GM23248 (cell line): ENCODE measurements around the gene ARHGEF4. TPM values are rescaled to one million over a fixed set of nuclear protein-coding genes. Genes with fewer than 3 reads are reported as not detected.

Source experiments
- DNase-seq: peaks from one replicate; pipeline ENCODE4 v3.0.0-alpha.2; 2015
- H2AFZ ChIP-seq: fragments of 200-600 bp; sonication (generic); 2 replicates; pipeline ENCODE4 v1.6.1; 2016; ENCODE audit warnings: antibody characterized with exemption
- H3F3A ChIP-seq: fragments of 200-600 bp; sonication (generic); 2 replicates; pipeline ENCODE4 v1.6.1; 2016; ENCODE audit warnings: mild to moderate bottlenecking, antibody characterized with exemption, mixed run types; ENCODE audit not compliant: insufficient read depth
- H3K27ac ChIP-seq: fragments of 200-600 bp; sonication (generic); 2 replicates; pipeline ENCODE4 v1.5.1; 2016; ENCODE audit warnings: mild to moderate bottlenecking
- H3K27me3 ChIP-seq: fragments of 200-600 bp; sonication (generic); replicated peaks from 2 replicates; pipeline ENCODE4 v1.6.1; 2016; ENCODE audit warnings: mild to moderate bottlenecking; ENCODE audit not compliant: insufficient read depth
- H3K36me3 ChIP-seq: fragments of 200-600 bp; sonication (generic); 2 replicates; pipeline ENCODE4 v1.6.1; 2016; ENCODE audit warnings: low read depth, mild to moderate bottlenecking
- H3K4me1 ChIP-seq: fragments of 200-600 bp; sonication (generic); 2 replicates; pipeline ENCODE4 v1.6.1; 2016; ENCODE audit warnings: mild to moderate bottlenecking; ENCODE audit not compliant: insufficient read depth
- H3K4me2 ChIP-seq: fragments of 200-600 bp; sonication (generic); one replicate; pipeline ENCODE4 v1.6.1; 2016; ENCODE audit warnings: mild to moderate bottlenecking; ENCODE audit not compliant: unreplicated experiment
- H3K4me3 ChIP-seq: fragments of 200-600 bp; sonication (generic); 2 replicates; pipeline ENCODE4 v1.5.1; 2016; ENCODE audit warnings: mild to moderate bottlenecking
- H3K79me2 ChIP-seq: fragments of 200-600 bp; sonication (generic); 2 replicates; pipeline ENCODE4 v1.6.1; 2016; ENCODE audit warnings: mild to moderate bottlenecking; ENCODE audit not compliant: insufficient read depth
- H3K9ac ChIP-seq: fragments of 200-600 bp; sonication (generic); 2 replicates; pipeline ENCODE4 v1.6.1; 2016; ENCODE audit warnings: mild to moderate bottlenecking
- H3K9me2 ChIP-seq: fragments of 200-600 bp; sonication (generic); 2 replicates; pipeline ENCODE4 v1.6.1; 2016; ENCODE audit warnings: mixed run types, mild to moderate bottlenecking, moderate library complexity; ENCODE audit not compliant: insufficient read depth
- H3K9me3 ChIP-seq: fragments of 200-600 bp; sonication (generic); one replicate; pipeline ENCODE4 v1.6.1; 2017; ENCODE audit warnings: low read depth
- H4K20me1 ChIP-seq: fragments of 200-600 bp; sonication (generic); 2 replicates; pipeline ENCODE4 v1.6.0; 2016; ENCODE audit not compliant: insufficient read depth
- EZH2 ChIP-seq: fragments of 200-600 bp; sonication (generic); IDR thresholded peaks from 2 replicates; pipeline ENCODE4 v1.6.1; 2018; ENCODE audit warnings: antibody characterized with exemption, mild to moderate bottlenecking; ENCODE audit not compliant: insufficient read depth, poor library complexity, severe bottlenecking
- EZH2phosphoT487 ChIP-seq: fragments of 200-600 bp; sonication (generic); IDR thresholded peaks from 2 replicates; pipeline ENCODE4 v1.6.1; 2018; ENCODE audit warnings: antibody characterized with exemption, moderate library complexity, mild to moderate bottlenecking, low read depth; ENCODE audit not compliant: insufficient read depth
- WGBS, 2 experiments: methylation state at CpG; one replicate each; pipeline ENCODE4 v1.1.6; 2015 to 2017; ENCODE audit warnings: low lambda C conversion rate in 2 of 2, low coverage in 1 of 2; ENCODE audit errors: missing lambda C conversion rate in 2 of 2; 5-methylcytosine and 5-hydroxymethylcytosine counted together
- in situ Hi-C: fragments of 300-500 bp; cut with MboI; formaldehyde crosslinking; loops from 2 replicates; pipeline ENCODE4 v1.15.0; 2020
- polyA plus RNA-seq: library from polyadenylated mRNA; unstranded; fragments of >200 nt; fragmentation: Nextera tagmentation; extraction: Ambion mirVana; gene quantifications from 2 replicates; pipeline ENCODE4 v1.2.1, GENCODE V29; 2016
- total RNA-seq: library from RNA; depleted of rRNA; stranded (reverse); fragments of >200 nt; shearing (Covaris generic); gene quantifications from 2 replicates; pipeline ENCODE4 v1.2.3, GENCODE V29; 2014

The ARHGEF4 gene
- total and polyA plus RNA-seq, 2 experiments from 2014 or later, result 7.4 to 26.0 TPM

- no peaks in the 10 kb centered on the region for H3F3A ChIP-seq
- H3K36me3 ChIP-seq, result no peaks in the 10 kb centered on the region
- H3K27me3 ChIP-seq, result no peaks in the 10 kb centered on the region; the same call in none of the 2 replicates
- no peaks in the 10 kb centered on the region for H3K9me3 ChIP-seq
- no peak overlapping the region for H3K4me3 ChIP-seq
- H3K4me1 ChIP-seq, result no peaks in the 10 kb centered on the region
- WGBS, 2 experiments, result 25 to 31% methylated on average over 9 of the region's 9 CpGs
- no peaks in the 10 kb centered on the region for H3K79me2 ChIP-seq
- H3K9me2 ChIP-seq, result no peaks in the 10 kb centered on the region
- no peak overlapping the region for H3K4me2 ChIP-seq
- no peak overlapping the region for H3K27ac ChIP-seq
- in situ Hi-C loops, result loop anchor here (10.0 kb wide), 1 partner anchor 69 kb away; no protein-coding TSS in a partner anchor
- H3K9ac ChIP-seq, result no peak overlapping the region
- peak; percentile 79 for DNase-seq
- H4K20me1 ChIP-seq, result no peaks in the 10 kb centered on the region
- no peak for TF ChIP-seq EZH2
- TF ChIP-seq EZH2phosphoT487, result no peak
- no peak overlapping the region for H2AFZ ChIP-seq
Observed at GRCh38 chr2:130873700-130874346, 37.1 kb downstream of the ARHGEF4 start.

GRCh38 chr2:130874512-130874911, 37.8 kb downstream of the ARHGEF4 start:
- no peak overlapping the region for H3K9ac ChIP-seq
- H3F3A ChIP-seq, result no peaks in the 10 kb centered on the region
- in situ Hi-C loops, result loop anchor here (10.0 kb wide), 1 partner anchor 70 kb away; no protein-coding TSS in a partner anchor
- no peaks in the 10 kb centered on the region; the same call in none of the 2 replicates for H3K27me3 ChIP-seq
- no peaks in the 10 kb centered on the region for H3K9me3 ChIP-seq
- H3K27ac ChIP-seq, result no peak overlapping the region
- TF ChIP-seq EZH2phosphoT487 (no peak), EZH2 (no peak)
- no peaks in the 10 kb centered on the region for H3K79me2 ChIP-seq
- 34 to 42% methylated on average over 3 of the region's 3 CpGs for WGBS, 2 experiments
- H4K20me1 ChIP-seq, result no peaks in the 10 kb centered on the region
- DNase-seq, result no peak
- H3K4me1 ChIP-seq, result no peaks in the 10 kb centered on the region
- no peaks in the 10 kb centered on the region for H3K9me2 ChIP-seq
- no peaks in the 10 kb centered on the region for H3K36me3 ChIP-seq
- H2AFZ ChIP-seq, result no peak overlapping the region
- H3K4me3 ChIP-seq, result no peak overlapping the region
- no peak overlapping the region for H3K4me2 ChIP-seq

- Histone ChIP-seq H3K9ac (no peak overlapping the region), H3K4me1 (no peaks in the 10 kb centered on the region), H3K27me3 (no peaks in the 10 kb centered on the region; the same call in none of the 2 replicates), H3K9me2 (no peaks in the 10 kb centered on the region), H2AFZ (no peak overlapping the region), H3K4me2 (no peak overlapping the region), H3F3A (no peaks in the 10 kb centered on the region), H3K9me3 (no peaks in the 10 kb centered on the region), H3K4me3 (no peak overlapping the region), H4K20me1 (no peaks in the 10 kb centered on the region), H3K79me2 (no peaks in the 10 kb centered on the region), H3K36me3 (no peaks in the 10 kb centered on the region), H3K27ac (no peak overlapping the region)
- TF ChIP-seq EZH2phosphoT487, result no peak
- no peak for TF ChIP-seq EZH2
- in situ Hi-C loops, result loop anchor here (10.0 kb wide), 1 partner anchor 71 kb away; no protein-coding TSS in a partner anchor
- DNase-seq, result no peak
- WGBS, 2 experiments, result 56 to 61% methylated on average over 9 of the region's 9 CpGs
Observed at GRCh38 chr2:130875935-130876334, 39.2 kb downstream of the ARHGEF4 start.

- Histone ChIP-seq H3K9ac (no peak overlapping the region), H4K20me1 (no peaks in the 10 kb centered on the region), H3K9me2 (no peaks in the 10 kb centered on the region), H3K27ac (no peak overlapping the region), H3K4me1 (no peaks in the 10 kb centered on the region), H2AFZ (no peak overlapping the region), H3K36me3 (no peaks in the 10 kb centered on the region), H3K9me3 (no peaks in the 10 kb centered on the region), H3K79me2 (no peaks in the 10 kb centered on the region), H3F3A (no peaks in the 10 kb centered on the region), H3K4me3 (no peak overlapping the region), H3K27me3 (no peaks in the 10 kb centered on the region; the same call in none of the 2 replicates), H3K4me2 (no peak overlapping the region)
- no peak for TF ChIP-seq EZH2phosphoT487
- in situ Hi-C loops, result loop anchor here (10.0 kb wide), 1 partner anchor 72 kb away; no protein-coding TSS in a partner anchor
- WGBS, 2 experiments, result 47 to 48% methylated on average over 5 of the region's 5 CpGs
- DNase-seq, result no peak
Observed at GRCh38 chr2:130877258-130877657, 40.5 kb downstream of the ARHGEF4 start.
